HCT116 (cell line): Measurements from ENCODE around the gene ABCG1. TPM values are rescaled to one million over a fixed set of nuclear protein-coding genes. Genes with fewer than 3 reads are reported as not detected.

Experiments used
- ATAC-seq: fragments of 200-7000 bp; cut with Tn5 transposase; 2 replicates; pipeline ENCODE4 v1.9.1; 2020; ENCODE audit warnings: mild to moderate bottlenecking, moderate library complexity
- BruUV-seq: library from RNA; stranded (reverse); fragments of 400-500 nt; replicated peaks from 2 replicates; lab custom pipeline; 2021; lab: Mats Ljungman, UMichigan
- CTCF ChIA-PET: fragments of 300-600 bp; sonication (Branson Sonifier 250); formaldehyde crosslinking; loops from one replicate; lab custom pipeline; 2021; ENCODE audit warnings: antibody characterized with exemption; lab: Charles Lee
- POLR2A ChIA-PET: fragments of 300-600, 350-600 bp; sonication (Branson Sonifier 250); formaldehyde crosslinking; loops from one replicate; lab custom pipeline; 2021; ENCODE audit warnings: antibody characterized with exemption; lab: Charles Lee
- RAD21 ChIA-PET, 2 experiments: fragments of 300-600 bp; sonication (Branson Sonifier 250); formaldehyde crosslinking; loops; one replicate each; lab custom pipeline; 2023; ENCODE audit warnings: low total read pairs in 2 of 2; ENCODE audit not compliant: uncharacterized antibody in 2 of 2, unreplicated experiment in 2 of 2, low non-redundant PET in 1 of 2; lab: Charles Lee
- DNase-seq: peaks from one replicate; pipeline ENCODE4 v3.0.0-alpha.2; 2010; ENCODE audit warnings: low read depth, low spot score
- H2AFZ ChIP-seq: fragments of 200-600 bp; shearing (Covaris generic), sonication (generic); 2 replicates; pipeline ENCODE4 v1.6.1; 2017; ENCODE audit warnings: low read depth, mixed run types, mixed read lengths, antibody characterized with exemption, low read length; ENCODE audit not compliant: poor library complexity, severe bottlenecking
- H3K27ac ChIP-seq: 2 replicates; pipeline ENCODE4 v1.5.1; 2012; ENCODE audit warnings: low read depth, low read length
- H3K27me3 ChIP-seq: fragments of 200-600 bp; sonication (generic); 2 replicates; pipeline ENCODE4 v1.6.1; 2016; ENCODE audit warnings: mixed run types, low read length, mixed read lengths; ENCODE audit not compliant: insufficient read depth
- H3K36me3 ChIP-seq, 2 experiments: fragments of 200-500 bp in 1 of 2; fragments of 200-600 bp in 1 of 2; sonication (Bioruptor generic) in 1 of 2; sonication (generic) in 1 of 2; 2 replicates each; pipeline versions ENCODE4 v1.5.1 to v1.6.1; 2014 to 2016; ENCODE audit warnings: low read length in 2 of 2, inconsistent platforms in 1 of 2, mixed read lengths in 1 of 2, mixed run types in 1 of 2; ENCODE audit not compliant: insufficient read depth in 2 of 2, control insufficient read depth in 1 of 2
- H3K4me1 ChIP-seq, 2 experiments: fragments of 200-600 bp in 1 of 2; sonication (generic) in 1 of 2; 2 replicates each; pipeline versions ENCODE4 v1.5.1 to v1.6.1; 2012 to 2017; ENCODE audit warnings: low read length in 2 of 2, inconsistent platforms in 1 of 2, mild to moderate bottlenecking in 1 of 2, mixed read lengths in 1 of 2, mixed run types in 1 of 2, moderate library complexity in 1 of 2; ENCODE audit not compliant: insufficient read depth in 2 of 2, control insufficient read depth in 1 of 2
- H3K4me2 ChIP-seq: fragments of 200-600 bp; sonication (generic); 2 replicates; pipeline ENCODE4 v1.6.1; 2017; ENCODE audit warnings: mixed run types, low read length, mixed read lengths
- H3K4me3 ChIP-seq, 2 experiments: fragments of 200-600 bp in 1 of 2; sonication (generic) in 1 of 2; replicated peaks in 1 of 2; 2 replicates each; pipeline ENCODE4 v1.5.1; 2011 to 2016; ENCODE audit warnings: low read length in 2 of 2, control low read depth in 1 of 2, low read depth in 1 of 2, mild to moderate bottlenecking in 1 of 2, mixed read lengths in 1 of 2, mixed run types in 1 of 2
- H3K79me2 ChIP-seq: fragments of 200-600 bp; sonication (generic); 2 replicates; pipeline ENCODE4 v1.6.1; 2017; ENCODE audit warnings: mild to moderate bottlenecking, mixed run types, low read length, moderate library complexity, mixed read lengths; ENCODE audit not compliant: insufficient read depth
- H3K9ac ChIP-seq: fragments of 200-600 bp; sonication (generic); 2 replicates; pipeline ENCODE4 v1.6.1; 2016; ENCODE audit warnings: low read length, mixed read lengths
- H3K9me2 ChIP-seq: fragments of 200-600 bp; sonication (generic), shearing (Covaris generic); 2 replicates; pipeline ENCODE4 v1.6.1; 2017; ENCODE audit warnings: mixed run types, mild to moderate bottlenecking, moderate library complexity; ENCODE audit not compliant: insufficient read depth
- H3K9me3 ChIP-seq, 2 experiments: fragments of 200-500 bp in 1 of 2; fragments of 200-600 bp in 1 of 2; sonication (Bioruptor generic) in 1 of 2; sonication (generic) in 1 of 2; 2 replicates each; pipeline ENCODE4 v1.6.1; 2014 to 2017; ENCODE audit warnings: low read length in 2 of 2, mixed read lengths in 2 of 2, inconsistent platforms in 1 of 2, low read depth in 1 of 2, mild to moderate bottlenecking in 1 of 2, mixed run types in 1 of 2, moderate library complexity in 1 of 2; ENCODE audit not compliant: control insufficient read depth in 1 of 2, insufficient read depth in 1 of 2
- H4K20me1 ChIP-seq: fragments of 200-600 bp; sonication (generic), shearing (Covaris generic); 2 replicates; pipeline ENCODE4 v1.6.1; 2017; ENCODE audit warnings: mixed run types, mild to moderate bottlenecking, moderate library complexity; ENCODE audit not compliant: insufficient read depth
- CBX3 ChIP-seq: IDR thresholded peaks from 2 replicates; pipeline ENCODE4 v1.6.1; 2012; ENCODE audit warnings: low read depth
- CEBPB ChIP-seq: IDR thresholded peaks from 2 replicates; pipeline ENCODE4 v1.6.1; 2012; ENCODE audit warnings: low read depth
- EGR1 ChIP-seq: IDR thresholded peaks from 2 replicates; pipeline ENCODE4 v1.6.1; 2012; ENCODE audit warnings: low read depth
- ELF1 ChIP-seq: IDR thresholded peaks from 2 replicates; pipeline ENCODE4 v1.6.1; 2012; ENCODE audit warnings: low read depth, borderline replicate concordance
- EZH2 ChIP-seq: fragments of 200-600 bp; sonication (generic); IDR thresholded peaks from 2 replicates; pipeline ENCODE4 v1.6.1; 2017; ENCODE audit warnings: antibody characterized with exemption, mixed run types
- EZH2phosphoT487 ChIP-seq: fragments of 200-600 bp; IDR thresholded peaks from 2 replicates; pipeline ENCODE4 v1.6.1; 2018; ENCODE audit warnings: antibody characterized with exemption, borderline replicate concordance
- POLR2A ChIP-seq: IDR thresholded peaks from 2 replicates; pipeline ENCODE4 v1.7.0; 2011; ENCODE audit warnings: borderline replicate concordance; ENCODE audit not compliant: insufficient read depth, insufficient read length; ENCODE audit errors: extremely low read depth
- POLR2AphosphoS5 ChIP-seq: IDR thresholded peaks from 2 replicates; pipeline ENCODE4 v1.6.1; 2011; ENCODE audit warnings: mild to moderate bottlenecking, low read depth, low read length, moderate library complexity
- RAD21 ChIP-seq: IDR thresholded peaks from 2 replicates; pipeline ENCODE4 v1.6.1; 2012; ENCODE audit warnings: low read depth, mild to moderate bottlenecking
- SIN3A ChIP-seq: IDR thresholded peaks from 2 replicates; pipeline ENCODE4 v1.6.1; 2012; ENCODE audit warnings: low read depth
- SP1 ChIP-seq: IDR thresholded peaks from 2 replicates; pipeline ENCODE4 v1.6.1; 2012; ENCODE audit warnings: low read depth
- TCF7L2 ChIP-seq: IDR thresholded peaks from 2 replicates; pipeline ENCODE4 v1.7.0; 2011; ENCODE audit warnings: borderline replicate concordance, inconsistent platforms; ENCODE audit not compliant: insufficient read depth, insufficient read length; ENCODE audit errors: extremely low read depth
- ZFX ChIP-seq: fragments of 450-650 bp; IDR thresholded peaks from 2 replicates; pipeline ENCODE4 v1.6.1; 2017
- intact Hi-C: fragments of 100-400 bp; cut with micrococcal nuclease; formaldehyde crosslinking; loops from 2 replicates; pipeline ENCODE4 v1.10.0; 2022
- total RNA-seq: library from RNA; stranded (reverse); gene quantifications from one replicate; pipeline ENCODE4 v1.2.1, GENCODE V29; 2021; ENCODE audit not compliant: unreplicated experiment
- TF ChIP-seq, protein P1 (sequence below): IDR thresholded peaks from 2 replicates; pipeline ENCODE4 v1.6.1; 2012
- TF ChIP-seq, protein P2 (sequence below): IDR thresholded peaks from 2 replicates; pipeline ENCODE4 v1.6.1; 2012
- TF ChIP-seq, protein P3 (sequence below): IDR thresholded peaks from 2 replicates; pipeline ENCODE4 v1.6.1; 2012; ENCODE audit warnings: low read depth
- TF ChIP-seq, protein P4 (sequence below), 3 experiments: fragments of 200-600 bp in 1 of 3; sonication (generic) in 1 of 3; IDR thresholded peaks in 2 of 3; conservative IDR thresholded peaks in 1 of 3; 2 replicates each; pipeline ENCODE4 v1.5.1; 2012 to 2017; ENCODE audit warnings: low read depth in 2 of 3, low read length in 2 of 3, antibody characterized with exemption in 1 of 3, borderline replicate concordance in 1 of 3, control low read depth in 1 of 3, mild to moderate bottlenecking in 1 of 3, mixed read lengths in 1 of 3, mixed run types in 1 of 3, moderate library complexity in 1 of 3; ENCODE audit not compliant: insufficient read depth in 1 of 3

ABCG1 gene
- total RNA-seq, 1 experiment from 2014 or later, result 1.6 TPM

DNA sequence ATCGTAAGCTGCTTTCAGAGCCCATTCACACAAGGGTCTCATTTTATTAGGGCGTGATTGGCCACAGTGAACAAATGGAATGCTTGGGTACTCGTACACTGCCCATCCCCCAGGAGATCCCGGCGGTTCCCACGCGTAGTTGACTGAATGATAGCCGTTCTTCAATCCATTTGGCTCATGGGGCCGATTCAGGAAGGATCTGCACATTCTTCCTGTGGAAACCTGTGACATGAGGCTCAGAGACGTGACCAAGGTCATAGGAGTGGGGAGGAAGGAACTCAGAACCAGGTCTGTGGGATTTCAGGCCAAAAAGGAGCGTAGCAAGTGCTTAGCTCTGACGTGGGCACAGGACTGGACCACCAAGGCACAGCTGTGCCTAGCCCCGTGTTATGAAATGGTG is 11.7 kb downstream of the ABCG1 start:
- H2AFZ ChIP-seq, result no peak overlapping the region
- H3K4me2 ChIP-seq, result no peak overlapping the region
- H3K4me1 ChIP-seq, result peaks cover 34 to 44% of the 10 kb centered on the region in 2 experiments
- no peaks in the 10 kb centered on the region for H3K36me3 ChIP-seq
- H3K9me3 ChIP-seq, result no peaks in the 10 kb centered on the region
- no peaks in the 10 kb centered on the region for H4K20me1 ChIP-seq
- H3K9me2 ChIP-seq, result no peaks in the 10 kb centered on the region
- ATAC-seq, result no peak
- H3K9ac ChIP-seq, result no peak overlapping the region
- ChIA-PET RAD21 (no interaction called here), CTCF (no interaction called here), POLR2A (interaction anchor here (1.4 kb wide), 1 partner anchor 10 kb away, joined by 4 read pairs; no protein-coding TSS in a partner anchor)
- H3K27me3 ChIP-seq, result no peaks in the 10 kb centered on the region
- no peak overlapping the region for H3K4me3 ChIP-seq
- TF ChIP-seq POLR2A (no peak), CEBPB (no peak)
- no peak for DNase-seq
- intact Hi-C loops, result no loop called here
- H3K27ac ChIP-seq, result no peak overlapping the region
- H3K79me2 ChIP-seq, result no peaks in the 10 kb centered on the region
- no TSS peak for BruUV-seq

DNA sequence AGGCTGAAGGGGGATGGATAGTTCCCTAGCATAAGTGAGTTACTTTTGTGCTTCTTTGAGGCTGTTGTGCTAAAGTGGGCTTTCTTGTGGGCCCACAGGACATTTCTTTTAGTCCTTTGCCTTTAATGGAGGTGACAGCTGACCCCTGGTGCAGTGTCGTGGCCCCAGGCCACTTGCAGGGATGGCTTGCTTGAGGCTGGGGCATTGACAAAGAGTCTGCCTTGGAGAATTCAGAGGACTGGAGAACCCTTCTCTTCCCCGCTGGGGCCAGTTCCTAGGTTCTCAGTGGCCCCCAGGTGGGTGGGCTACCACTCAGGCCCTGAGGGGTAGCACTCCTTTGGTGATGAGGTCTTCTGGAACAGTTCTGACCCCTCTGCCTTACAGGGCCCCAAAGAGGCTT is 12.8 kb downstream of the ABCG1 start:
- no peak overlapping the region for H3K27ac ChIP-seq
- no TSS peak for BruUV-seq
- CTCF ChIA-PET, result no interaction called here
- no peak overlapping the region for H3K9ac ChIP-seq
- POLR2A ChIA-PET, result no interaction called here
- no peaks in the 10 kb centered on the region for H3K9me3 ChIP-seq
- H3K27me3 ChIP-seq, result no peaks in the 10 kb centered on the region
- no peaks in the 10 kb centered on the region for H4K20me1 ChIP-seq
- RAD21 ChIA-PET, result no interaction called here
- no peaks in the 10 kb centered on the region for H3K79me2 ChIP-seq
- peaks cover 40 to 50% of the 10 kb centered on the region in 2 experiments for H3K4me1 ChIP-seq
- H3K4me3 ChIP-seq, result no peak overlapping the region
- H3K4me2 ChIP-seq, result no peak overlapping the region
- H3K9me2 ChIP-seq, result no peaks in the 10 kb centered on the region
- DNase-seq, result no peak
- intact Hi-C loops, result no loop called here
- no peak for ATAC-seq
- no peak overlapping the region for H2AFZ ChIP-seq
- no peaks in the 10 kb centered on the region for H3K36me3 ChIP-seq
- TF ChIP-seq, protein P1, sequence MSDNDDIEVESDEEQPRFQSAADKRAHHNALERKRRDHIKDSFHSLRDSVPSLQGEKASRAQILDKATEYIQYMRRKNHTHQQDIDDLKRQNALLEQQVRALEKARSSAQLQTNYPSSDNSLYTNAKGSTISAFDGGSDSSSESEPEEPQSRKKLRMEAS, result no peak
- TF ChIP-seq RAD21, result no peak
- no peak for TF ChIP-seq ZFX
- no peak for TF ChIP-seq SP1
- TF ChIP-seq ELF1, result no peak
- no peak for TF ChIP-seq CEBPB
- TF ChIP-seq, protein P2, sequence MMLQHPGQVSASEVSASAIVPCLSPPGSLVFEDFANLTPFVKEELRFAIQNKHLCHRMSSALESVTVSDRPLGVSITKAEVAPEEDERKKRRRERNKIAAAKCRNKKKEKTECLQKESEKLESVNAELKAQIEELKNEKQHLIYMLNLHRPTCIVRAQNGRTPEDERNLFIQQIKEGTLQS, result no peak
- no peak for TF ChIP-seq EZH2
- no peak for TF ChIP-seq POLR2A
- TF ChIP-seq TCF7L2, result no peak
- TF ChIP-seq POLR2AphosphoS5, result no peak
- TF ChIP-seq, protein P3, sequence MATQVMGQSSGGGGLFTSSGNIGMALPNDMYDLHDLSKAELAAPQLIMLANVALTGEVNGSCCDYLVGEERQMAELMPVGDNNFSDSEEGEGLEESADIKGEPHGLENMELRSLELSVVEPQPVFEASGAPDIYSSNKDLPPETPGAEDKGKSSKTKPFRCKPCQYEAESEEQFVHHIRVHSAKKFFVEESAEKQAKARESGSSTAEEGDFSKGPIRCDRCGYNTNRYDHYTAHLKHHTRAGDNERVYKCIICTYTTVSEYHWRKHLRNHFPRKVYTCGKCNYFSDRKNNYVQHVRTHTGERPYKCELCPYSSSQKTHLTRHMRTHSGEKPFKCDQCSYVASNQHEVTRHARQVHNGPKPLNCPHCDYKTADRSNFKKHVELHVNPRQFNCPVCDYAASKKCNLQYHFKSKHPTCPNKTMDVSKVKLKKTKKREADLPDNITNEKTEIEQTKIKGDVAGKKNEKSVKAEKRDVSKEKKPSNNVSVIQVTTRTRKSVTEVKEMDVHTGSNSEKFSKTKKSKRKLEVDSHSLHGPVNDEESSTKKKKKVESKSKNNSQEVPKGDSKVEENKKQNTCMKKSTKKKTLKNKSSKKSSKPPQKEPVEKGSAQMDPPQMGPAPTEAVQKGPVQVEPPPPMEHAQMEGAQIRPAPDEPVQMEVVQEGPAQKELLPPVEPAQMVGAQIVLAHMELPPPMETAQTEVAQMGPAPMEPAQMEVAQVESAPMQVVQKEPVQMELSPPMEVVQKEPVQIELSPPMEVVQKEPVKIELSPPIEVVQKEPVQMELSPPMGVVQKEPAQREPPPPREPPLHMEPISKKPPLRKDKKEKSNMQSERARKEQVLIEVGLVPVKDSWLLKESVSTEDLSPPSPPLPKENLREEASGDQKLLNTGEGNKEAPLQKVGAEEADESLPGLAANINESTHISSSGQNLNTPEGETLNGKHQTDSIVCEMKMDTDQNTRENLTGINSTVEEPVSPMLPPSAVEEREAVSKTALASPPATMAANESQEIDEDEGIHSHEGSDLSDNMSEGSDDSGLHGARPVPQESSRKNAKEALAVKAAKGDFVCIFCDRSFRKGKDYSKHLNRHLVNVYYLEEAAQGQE, result no peak
- no peak for TF ChIP-seq CBX3
- TF ChIP-seq EGR1, result no peak
- TF ChIP-seq SIN3A, result no peak
- no peak for TF ChIP-seq EZH2phosphoT487
- TF ChIP-seq, protein P4, sequence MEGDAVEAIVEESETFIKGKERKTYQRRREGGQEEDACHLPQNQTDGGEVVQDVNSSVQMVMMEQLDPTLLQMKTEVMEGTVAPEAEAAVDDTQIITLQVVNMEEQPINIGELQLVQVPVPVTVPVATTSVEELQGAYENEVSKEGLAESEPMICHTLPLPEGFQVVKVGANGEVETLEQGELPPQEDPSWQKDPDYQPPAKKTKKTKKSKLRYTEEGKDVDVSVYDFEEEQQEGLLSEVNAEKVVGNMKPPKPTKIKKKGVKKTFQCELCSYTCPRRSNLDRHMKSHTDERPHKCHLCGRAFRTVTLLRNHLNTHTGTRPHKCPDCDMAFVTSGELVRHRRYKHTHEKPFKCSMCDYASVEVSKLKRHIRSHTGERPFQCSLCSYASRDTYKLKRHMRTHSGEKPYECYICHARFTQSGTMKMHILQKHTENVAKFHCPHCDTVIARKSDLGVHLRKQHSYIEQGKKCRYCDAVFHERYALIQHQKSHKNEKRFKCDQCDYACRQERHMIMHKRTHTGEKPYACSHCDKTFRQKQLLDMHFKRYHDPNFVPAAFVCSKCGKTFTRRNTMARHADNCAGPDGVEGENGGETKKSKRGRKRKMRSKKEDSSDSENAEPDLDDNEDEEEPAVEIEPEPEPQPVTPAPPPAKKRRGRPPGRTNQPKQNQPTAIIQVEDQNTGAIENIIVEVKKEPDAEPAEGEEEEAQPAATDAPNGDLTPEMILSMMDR (IDR thresholded peaks at IDR 0.05 in 2 of 3, conservative IDR thresholded peaks at IDR 0.05 in 1 of 3; ENCODE audit: borderline replicate concordance in 1 of 3, insufficient read depth in 1 of 3, low read depth in 2 of 3, low read length in 2 of 3), result no peak
